GM12878 (cell line): ENCODE measurements around the gene FNDC8. TPM values are rescaled to one million over a fixed set of nuclear protein-coding genes. Genes with fewer than 3 reads are reported as not detected.

ENCODE experiments used
- ATAC-seq: fragments of 200-7000 bp; cut with Tn5 transposase; 3 replicates; pipeline ENCODE4 v1.9.1; 2020; ENCODE audit warnings: mild to moderate bottlenecking, moderate library complexity
- BruUV-seq: library from RNA; stranded (reverse); fragments of 400-500 nt; replicated peaks from 2 replicates; lab custom pipeline; 2021; lab: Mats Ljungman, UMichigan
- CTCF ChIA-PET: fragments of 300-600 bp; sonication (Branson Sonifier 250); formaldehyde crosslinking; extraction: SDS; loops from one replicate; lab custom pipeline; 2021; ENCODE audit warnings: inconsistent platforms; lab: Yijun Ruan, JAX
- POLR2A ChIA-PET: fragments of 350-600 bp; formaldehyde crosslinking; extraction: SDS; loops from one replicate; lab custom pipeline; 2021; ENCODE audit warnings: inconsistent platforms; lab: Charles Lee
- RAD21 ChIA-PET: fragments of 300-600 bp; sonication (Branson Sonifier 250); formaldehyde crosslinking; loops from one replicate; lab custom pipeline; 2023; ENCODE audit warnings: antibody characterized with exemption; ENCODE audit not compliant: unreplicated experiment; lab: Charles Lee
- SMC1A ChIA-PET: fragments of 300-600 bp; sonication (Branson Sonifier 250); formaldehyde crosslinking; loops from one replicate; lab custom pipeline; 2023; ENCODE audit not compliant: unreplicated experiment, uncharacterized antibody; lab: Charles Lee
- DNase-seq: peaks from one replicate; pipeline ENCODE4 v3.0.0-alpha.2; 2011; ENCODE audit warnings: low read depth, low spot score
- FAIRE-seq: peaks from 3 replicates; lab custom pipeline; 2011; peaks lifted over from hg19 to GRCh38; lab: Jason Lieb, UNC
- H2AFZ ChIP-seq: 2 replicates; pipeline ENCODE4 v1.6.0; 2011; ENCODE audit warnings: low read depth, low read length, control low read depth; ENCODE audit not compliant: control insufficient read depth
- H3K27ac ChIP-seq: 2 replicates; pipeline ENCODE4 v1.5.1; 2011; ENCODE audit warnings: control low read depth; ENCODE audit not compliant: control insufficient read depth, insufficient read depth
- H3K27me3 ChIP-seq, 2 experiments: replicated peaks in 1 of 2; 2 replicates each; pipeline versions ENCODE4 v1.6.0 to v1.6.1; 2011; ENCODE audit warnings: low read length in 1 of 2; ENCODE audit not compliant: control insufficient read depth in 2 of 2, insufficient read depth in 2 of 2
- H3K36me3 ChIP-seq, 2 experiments: 2 replicates each; pipeline ENCODE4 v1.5.1; 2011; ENCODE audit warnings: low read length in 1 of 2; ENCODE audit not compliant: control insufficient read depth in 2 of 2, insufficient read depth in 2 of 2
- H3K4me1 ChIP-seq: 2 replicates; pipeline ENCODE4 v1.6.1; 2011; ENCODE audit warnings: mild to moderate bottlenecking, low read length, moderate library complexity, mixed read lengths; ENCODE audit not compliant: control insufficient read depth, insufficient read depth
- H3K4me2 ChIP-seq: 2 replicates; pipeline ENCODE4 v1.6.0; 2011; ENCODE audit warnings: control low read depth; ENCODE audit not compliant: control insufficient read depth, insufficient read depth
- H3K4me3 ChIP-seq: fragments of 200-600 bp; sonication (generic); 2 replicates; pipeline ENCODE4 v1.5.1; 2016
- H3K79me2 ChIP-seq: 2 replicates; pipeline ENCODE4 v1.6.0; 2011; ENCODE audit warnings: low read length; ENCODE audit not compliant: control insufficient read depth, insufficient read depth
- H3K9ac ChIP-seq: 2 replicates; pipeline ENCODE4 v1.8.0; 2011; ENCODE audit warnings: low read length, control low read depth, mixed read lengths; ENCODE audit not compliant: control insufficient read depth, insufficient read depth
- H3K9me3 ChIP-seq: replicated peaks from 3 replicates; pipeline ENCODE4 v1.5.1; 2011; ENCODE audit warnings: mild to moderate bottlenecking, low read length; ENCODE audit not compliant: control insufficient read depth, insufficient read depth
- H4K20me1 ChIP-seq: 2 replicates; pipeline ENCODE4 v1.6.0; 2011; ENCODE audit not compliant: control insufficient read depth, insufficient read depth
- CREB1 ChIP-seq: IDR thresholded peaks from 2 replicates; pipeline ENCODE4 v1.6.1; 2012; ENCODE audit warnings: low read depth, mild to moderate bottlenecking, inconsistent platforms
- FOS ChIP-seq: IDR thresholded peaks from 3 replicates; pipeline ENCODE4 v1.6.1; 2011; ENCODE audit warnings: borderline replicate concordance; ENCODE audit not compliant: insufficient read length; ENCODE audit errors: extremely low read depth
- FOXM1 ChIP-seq: IDR thresholded peaks from 2 replicates; pipeline ENCODE4 v1.6.1; 2012; ENCODE audit warnings: low read depth, mild to moderate bottlenecking, inconsistent platforms, low read length, moderate library complexity
- RELA ChIP-seq: fragments of 450-650 bp; IDR thresholded peaks from 2 replicates; pipeline ENCODE4 v1.8.0; 2014; ENCODE audit warnings: borderline replicate concordance; ENCODE audit not compliant: partially characterized antibody
- RUNX3 ChIP-seq: IDR thresholded peaks from 2 replicates; pipeline ENCODE4 v1.6.1; 2012; ENCODE audit warnings: low read length, inconsistent platforms
- SUZ12 ChIP-seq: fragments of 200-600 bp; sonication (generic); IDR thresholded peaks from one replicate; pipeline ENCODE4 v1.6.1; 2018; ENCODE audit warnings: antibody characterized with exemption, mild to moderate bottlenecking; ENCODE audit not compliant: unreplicated experiment
- WGBS: methylation state at CpG from one replicate; pipeline ENCODE4 v1.1.6; 2016; ENCODE audit warnings: low lambda C conversion rate; ENCODE audit not compliant: insufficient replicate concordance, insufficient coverage; ENCODE audit errors: missing lambda C conversion rate; 5-methylcytosine and 5-hydroxymethylcytosine counted together
- in situ Hi-C: fragments of 300-500 bp; cut with MboI; formaldehyde crosslinking; loops from 9 replicates; pipeline ENCODE4 v1.14.3; 2018; ENCODE audit warnings: mixed read lengths
- intact Hi-C: fragments of 100-400 bp; cut with micrococcal nuclease; formaldehyde crosslinking; loops from one replicate; pipeline ENCODE4 v1.14.2; 2022; ENCODE audit not compliant: unreplicated experiment
- polyA plus RNA-seq, 11 experiments: library from polyadenylated mRNA; depleted of rRNA in 4 of 11; unstranded in 6 of 11; stranded (reverse) in 5 of 11; fragments of >200 nt; fragmentation: Nextera tagmentation in 4 of 11; fragmentation: Illumina TruSeq in 1 of 11; extraction: Ambion mirVana in 4 of 11; extraction: Trizol in 1 of 11; gene quantifications; 1 replicate in 1 of 11; 2 replicates in 10 of 11; pipeline versions ENCODE4 v1.2.1 to v1.2.3, GENCODE V29; 2011 to 2016; ENCODE audit warnings: inconsistent platforms in 2 of 11, missing spikeins in 2 of 11, low read depth in 1 of 11
- total RNA-seq, 4 experiments: library from RNA; depleted of rRNA in 3 of 4; stranded (reverse); fragments of >200 nt in 3 of 4; fragmentation: Illumina TruSeq in 1 of 4; extraction: Trizol in 1 of 4; gene quantifications; 2 replicates each; pipeline versions ENCODE4 v1.2.1 to v1.2.3, GENCODE V29; 2013 to 2021
- TF ChIP-seq, protein P1 (sequence below): fragments of 450-650 bp; IDR thresholded peaks from 2 replicates; pipeline ENCODE4 v1.6.1; 2017; ENCODE audit warnings: mild to moderate bottlenecking, low read depth, inconsistent platforms; ENCODE audit not compliant: poor library complexity, severe bottlenecking
- TF ChIP-seq, protein P2 (sequence below): fragments of 450-650 bp; IDR thresholded peaks from 2 replicates; pipeline ENCODE4 v1.6.1; 2017; ENCODE audit warnings: borderline replicate concordance

The FNDC8 gene
- total and polyA plus RNA-seq, 10 of the 15 experiments (the other 5 are each of a cell fraction or from before 2014, with no cell fraction given): 0.06 to 0.15 (median 0.11) TPM; not detected in 7

DNA sequence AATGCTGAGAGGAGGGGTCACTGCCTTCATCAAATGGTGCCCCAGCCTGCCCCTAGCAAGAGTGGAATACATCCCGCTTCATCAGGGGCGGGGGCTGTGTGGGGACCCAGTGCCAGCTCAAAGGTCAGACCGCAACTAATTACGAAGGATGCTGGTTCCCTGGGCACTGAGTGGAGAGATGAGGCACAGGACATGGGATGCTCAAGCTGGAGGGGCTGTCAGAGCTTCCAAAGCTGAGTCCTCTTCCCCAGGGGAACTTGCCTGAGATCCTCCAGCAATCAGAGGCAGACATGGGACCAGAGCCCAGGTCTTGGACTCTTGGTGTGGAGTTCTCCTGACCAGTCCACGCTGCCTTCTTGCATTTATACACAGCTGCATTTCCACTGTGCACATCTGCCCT is 45.1 kb downstream of the FNDC8 start:
- Histone ChIP-seq H3K4me2 (no peak overlapping the region), H3K79me2 (no peaks in the 10 kb centered on the region), H3K27ac (no peak overlapping the region), H3K36me3 (no peaks in the 10 kb centered on the region), H3K4me3 (no peak overlapping the region), H2AFZ (no peak overlapping the region), H3K9me3 (no peaks in the 10 kb centered on the region), H4K20me1 (no peaks in the 10 kb centered on the region), H3K9ac (no peak overlapping the region), H3K4me1 (no peaks in the 10 kb centered on the region), H3K27me3 (peaks cover 1 to 5% of the 10 kb centered on the region in 2 experiments; a peak in 3 of 4 replicates)
- ChIA-PET RAD21 (no interaction called here), CTCF (interaction anchor here (0.7 kb wide), 1 partner anchor 25 kb away, joined by 5 read pairs; no protein-coding TSS in a partner anchor), POLR2A (no interaction called here), SMC1A (no interaction called here)
- no TSS peak for BruUV-seq
- ATAC-seq (no peak), FAIRE-seq (no peak), DNase-seq (no peak)
- intact Hi-C loops: no loop called here
- WGBS: 24% methylated on average over 5 of the region's 5 CpGs
- in situ Hi-C loops: loop anchor here (5.0 to 10.0 kb wide), 2 partner anchors 371 to 578 kb away; partner anchors contain the start of gene SLFN12L
- no peak for TF ChIP-seq RUNX3
- TF ChIP-seq, protein P1, sequence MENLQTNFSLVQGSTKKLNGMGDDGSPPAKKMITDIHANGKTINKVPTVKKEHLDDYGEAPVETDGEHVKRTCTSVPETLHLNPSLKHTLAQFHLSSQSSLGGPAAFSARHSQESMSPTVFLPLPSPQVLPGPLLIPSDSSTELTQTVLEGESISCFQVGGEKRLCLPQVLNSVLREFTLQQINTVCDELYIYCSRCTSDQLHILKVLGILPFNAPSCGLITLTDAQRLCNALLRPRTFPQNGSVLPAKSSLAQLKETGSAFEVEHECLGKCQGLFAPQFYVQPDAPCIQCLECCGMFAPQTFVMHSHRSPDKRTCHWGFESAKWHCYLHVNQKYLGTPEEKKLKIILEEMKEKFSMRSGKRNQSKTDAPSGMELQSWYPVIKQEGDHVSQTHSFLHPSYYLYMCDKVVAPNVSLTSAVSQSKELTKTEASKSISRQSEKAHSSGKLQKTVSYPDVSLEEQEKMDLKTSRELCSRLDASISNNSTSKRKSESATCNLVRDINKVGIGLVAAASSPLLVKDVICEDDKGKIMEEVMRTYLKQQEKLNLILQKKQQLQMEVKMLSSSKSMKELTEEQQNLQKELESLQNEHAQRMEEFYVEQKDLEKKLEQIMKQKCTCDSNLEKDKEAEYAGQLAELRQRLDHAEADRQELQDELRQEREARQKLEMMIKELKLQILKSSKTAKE: no peak
- TF ChIP-seq CREB1: no peak
- TF ChIP-seq FOXM1: no peak
- no peak for TF ChIP-seq FOS
- no peak for TF ChIP-seq SUZ12
- TF ChIP-seq, protein P2, sequence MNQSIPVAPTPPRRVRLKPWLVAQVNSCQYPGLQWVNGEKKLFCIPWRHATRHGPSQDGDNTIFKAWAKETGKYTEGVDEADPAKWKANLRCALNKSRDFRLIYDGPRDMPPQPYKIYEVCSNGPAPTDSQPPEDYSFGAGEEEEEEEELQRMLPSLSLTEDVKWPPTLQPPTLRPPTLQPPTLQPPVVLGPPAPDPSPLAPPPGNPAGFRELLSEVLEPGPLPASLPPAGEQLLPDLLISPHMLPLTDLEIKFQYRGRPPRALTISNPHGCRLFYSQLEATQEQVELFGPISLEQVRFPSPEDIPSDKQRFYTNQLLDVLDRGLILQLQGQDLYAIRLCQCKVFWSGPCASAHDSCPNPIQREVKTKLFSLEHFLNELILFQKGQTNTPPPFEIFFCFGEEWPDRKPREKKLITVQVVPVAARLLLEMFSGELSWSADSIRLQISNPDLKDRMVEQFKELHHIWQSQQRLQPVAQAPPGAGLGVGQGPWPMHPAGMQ: no peak
- TF ChIP-seq RELA: no peak
